Tibial nerve (tissue), 4 donors: ENCODE measurements around the gene CACNA1F.

Source experiments
- EP300 ChIP-seq, 2 donors: sonication (generic); formaldehyde crosslinking; IDR thresholded peaks; one replicate each; pipeline ENCODE4 v1.6.1; 2017; ENCODE audit warnings: antibody characterized with exemption in 2 of 2, mild to moderate bottlenecking in 1 of 2
- POLR2A ChIP-seq, 2 donors: fragments of 450-650 bp; IDR thresholded peaks; one replicate each; pipeline ENCODE4 v1.6.1; 2017; ENCODE audit warnings: antibody characterized with exemption in 2 of 2, mild to moderate bottlenecking in 2 of 2, moderate library complexity in 2 of 2
- TF ChIP-seq, protein P1 (sequence below), 5 experiments: fragments of 200-600 bp in 3 of 5; fragments of 450-650 bp in 2 of 5; sonication (generic) in 3 of 5; IDR thresholded peaks; one replicate each; pipeline ENCODE4 v1.5.1; 2016 to 2019; ENCODE audit warnings: antibody characterized with exemption in 5 of 5, mild to moderate bottlenecking in 3 of 5, moderate library complexity in 2 of 5

DNA sequence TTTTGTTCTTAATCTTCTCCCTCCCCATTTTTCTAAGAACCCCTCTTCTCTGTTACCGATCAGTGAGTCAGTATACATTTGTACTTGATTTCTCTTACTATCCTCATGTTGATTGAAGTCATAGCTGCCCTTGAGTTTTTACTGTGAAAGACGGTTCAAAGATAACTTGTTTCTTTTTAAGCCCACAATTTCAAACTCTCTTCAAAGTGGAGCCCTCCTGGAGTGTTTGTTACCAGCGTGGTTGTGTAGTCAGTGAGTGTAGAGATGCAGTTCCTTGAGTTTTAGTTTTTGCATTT, 44.3 kb upstream of the CACNA1F start:
- TF ChIP-seq POLR2A (IDR thresholded peaks at IDR 0.05) = no peak
- TF ChIP-seq, protein P1, sequence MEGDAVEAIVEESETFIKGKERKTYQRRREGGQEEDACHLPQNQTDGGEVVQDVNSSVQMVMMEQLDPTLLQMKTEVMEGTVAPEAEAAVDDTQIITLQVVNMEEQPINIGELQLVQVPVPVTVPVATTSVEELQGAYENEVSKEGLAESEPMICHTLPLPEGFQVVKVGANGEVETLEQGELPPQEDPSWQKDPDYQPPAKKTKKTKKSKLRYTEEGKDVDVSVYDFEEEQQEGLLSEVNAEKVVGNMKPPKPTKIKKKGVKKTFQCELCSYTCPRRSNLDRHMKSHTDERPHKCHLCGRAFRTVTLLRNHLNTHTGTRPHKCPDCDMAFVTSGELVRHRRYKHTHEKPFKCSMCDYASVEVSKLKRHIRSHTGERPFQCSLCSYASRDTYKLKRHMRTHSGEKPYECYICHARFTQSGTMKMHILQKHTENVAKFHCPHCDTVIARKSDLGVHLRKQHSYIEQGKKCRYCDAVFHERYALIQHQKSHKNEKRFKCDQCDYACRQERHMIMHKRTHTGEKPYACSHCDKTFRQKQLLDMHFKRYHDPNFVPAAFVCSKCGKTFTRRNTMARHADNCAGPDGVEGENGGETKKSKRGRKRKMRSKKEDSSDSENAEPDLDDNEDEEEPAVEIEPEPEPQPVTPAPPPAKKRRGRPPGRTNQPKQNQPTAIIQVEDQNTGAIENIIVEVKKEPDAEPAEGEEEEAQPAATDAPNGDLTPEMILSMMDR (IDR thresholded peaks at IDR 0.05) = no peak
- no peak for TF ChIP-seq EP300 (IDR thresholded peaks at IDR 0.05)
